ENCODE measurements around the gene GTSE1.

The GTSE1 gene

DNA sequence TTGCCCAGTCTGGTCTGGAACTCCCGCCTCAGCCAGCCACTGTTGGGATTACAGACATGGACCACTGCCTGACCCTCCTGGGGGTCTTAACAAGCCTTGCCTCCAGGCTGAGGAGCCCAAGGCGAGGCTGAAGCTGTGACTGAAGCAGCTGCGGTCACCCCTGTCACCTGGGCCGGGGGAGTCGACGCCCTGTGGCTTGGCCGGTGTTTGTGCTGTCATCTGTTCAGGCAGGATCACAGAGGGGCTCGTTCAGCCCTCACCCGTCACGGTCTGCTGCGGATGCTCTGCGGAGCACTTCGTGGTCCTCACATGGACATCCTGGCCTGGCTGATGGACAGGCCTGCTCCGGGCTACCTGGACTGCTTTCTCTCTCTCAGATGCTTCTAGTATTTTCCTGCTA lies 62.7 kb downstream of the GTSE1 start:
- no peak overlapping the region for H3K27ac ChIP-seq
- TF ChIP-seq ZFX (IDR thresholded peaks at IDR 0.05; ENCODE audit: borderline replicate concordance) (no peak), CTCF (IDR thresholded peaks at IDR 0.05) (no peak)

DNA sequence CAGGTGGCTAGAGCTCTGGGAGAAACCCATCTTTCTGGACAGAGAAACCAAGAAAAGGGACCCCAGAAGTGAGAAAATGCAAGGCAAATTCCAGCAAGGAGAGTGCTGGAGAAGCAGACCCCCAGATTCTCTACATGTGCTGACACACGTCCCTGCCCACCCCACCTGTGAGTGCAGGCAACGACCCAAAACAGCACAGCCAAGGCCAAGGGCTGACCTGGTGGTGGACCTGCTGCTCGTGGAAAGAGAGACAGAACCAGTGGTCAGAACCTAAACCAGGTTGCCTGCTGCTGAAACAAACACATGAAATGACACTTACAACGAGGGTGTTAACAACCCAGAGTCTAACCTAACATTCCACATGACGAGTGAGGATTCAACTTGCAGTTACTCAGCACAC lies 63.4 kb downstream of the GTSE1 start:
- H3K27ac ChIP-seq, result peak overlapping the region; percentile 31
- TF ChIP-seq CTCF (IDR thresholded peaks at IDR 0.05) (no peak), ZFX (IDR thresholded peaks at IDR 0.05; ENCODE audit: borderline replicate concordance) (no peak)

DNA sequence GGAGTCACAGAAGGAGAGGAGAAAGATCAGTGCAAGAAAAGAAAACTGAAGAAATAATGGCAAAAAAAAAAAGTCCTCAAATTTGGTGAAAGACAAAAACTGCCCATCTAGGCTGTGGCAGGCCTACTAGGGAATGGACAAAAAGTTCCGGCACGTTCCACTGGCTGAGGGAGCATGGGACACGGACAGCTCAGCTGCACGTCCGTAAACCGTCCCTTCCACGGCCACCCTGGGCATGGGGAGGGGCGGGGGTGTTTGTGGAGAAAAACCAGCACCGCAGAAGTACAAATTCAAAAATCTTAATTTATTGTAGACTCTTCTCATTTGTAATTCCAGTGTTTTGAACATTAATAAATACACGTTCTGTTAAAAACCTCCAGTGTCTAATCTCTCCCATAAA lies 64.2 kb downstream of the GTSE1 start:
- TF ChIP-seq ZFX (IDR thresholded peaks at IDR 0.05; ENCODE audit: borderline replicate concordance), result no peak
- TF ChIP-seq CTCF (IDR thresholded peaks at IDR 0.05), result no peak
- peak overlapping the region; percentile 31 for H3K27ac ChIP-seq

DNA sequence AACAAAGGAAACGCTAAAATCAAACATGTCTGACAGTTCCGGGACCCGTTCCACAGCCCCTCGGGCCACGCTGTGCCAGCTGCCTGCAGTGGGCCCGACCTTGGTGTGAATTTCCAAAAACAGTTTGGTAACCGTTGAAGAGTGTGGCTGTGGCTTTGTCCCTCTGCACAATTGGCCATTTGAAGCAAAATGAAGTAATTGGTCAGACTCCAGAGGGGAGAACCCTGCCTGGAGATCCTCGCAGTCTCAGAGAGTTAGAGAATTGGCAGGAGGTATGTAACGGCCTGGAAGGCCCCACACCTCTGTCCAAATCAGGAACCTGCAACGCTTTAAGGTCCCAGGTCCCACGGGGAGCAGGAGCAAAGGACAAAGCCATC lies 65.1 kb downstream of the GTSE1 start:
- peak overlapping the region; percentile 31 for H3K27ac ChIP-seq
- no peak for TF ChIP-seq CTCF (IDR thresholded peaks at IDR 0.05)
- TF ChIP-seq ZFX (IDR thresholded peaks at IDR 0.05; ENCODE audit: borderline replicate concordance), result no peak

- peak overlapping the region; percentile 31 for H3K27ac ChIP-seq
- no peak for TF ChIP-seq CTCF (IDR thresholded peaks at IDR 0.05)
- no peak for TF ChIP-seq ZFX (IDR thresholded peaks at IDR 0.05; ENCODE audit: borderline replicate concordance)
Observed at GRCh38 chr22:46362203-46362933, 65.7 kb downstream of the GTSE1 start.

GRCh38 chr22:46362934-46363515 lies 66.4 kb downstream of the GTSE1 start:
- no peak overlapping the region for H3K27ac ChIP-seq
- TF ChIP-seq ZFX (IDR thresholded peaks at IDR 0.05; ENCODE audit: borderline replicate concordance), result no peak
- TF ChIP-seq CTCF (IDR thresholded peaks at IDR 0.05), result no peak

DNA sequence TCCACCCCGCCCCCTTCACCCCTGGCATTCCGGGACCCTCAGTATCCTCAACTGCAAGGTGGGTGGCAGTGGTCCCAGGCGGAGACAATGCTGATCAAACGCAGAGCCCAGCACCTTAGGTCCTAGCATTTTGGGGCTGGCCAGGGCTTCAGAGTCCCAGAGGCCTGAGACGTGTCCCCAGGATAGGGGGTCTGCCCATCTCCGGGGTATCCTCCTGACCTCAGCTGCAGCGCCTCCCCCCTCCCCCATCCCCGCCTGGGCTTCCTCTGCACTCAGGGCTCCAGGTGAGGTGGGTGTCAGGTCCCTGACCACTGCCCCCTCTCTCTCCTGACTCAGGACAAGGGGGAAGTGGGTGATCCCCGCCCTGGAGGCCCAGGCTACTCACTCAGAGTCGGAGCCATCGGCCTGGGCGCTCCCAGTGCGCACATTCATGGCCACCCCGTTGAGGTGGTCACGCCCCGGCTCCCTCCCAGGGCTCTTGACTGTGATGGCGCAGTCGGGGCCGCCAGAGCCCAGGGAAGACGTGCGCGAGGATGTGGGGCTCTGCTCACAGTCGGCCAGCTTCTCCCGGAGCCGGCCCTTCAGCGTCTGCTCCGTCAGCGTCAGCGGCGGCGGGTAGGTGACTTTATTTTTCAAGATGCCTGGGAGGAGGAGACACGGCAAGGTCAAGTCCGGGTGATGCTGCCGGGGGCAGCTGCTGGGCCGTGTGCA lies 67.1 kb downstream of the GTSE1 start:
- no peak overlapping the region for H3K27ac ChIP-seq
- TF ChIP-seq ZFX (IDR thresholded peaks at IDR 0.05; ENCODE audit: borderline replicate concordance) (no peak), CTCF (IDR thresholded peaks at IDR 0.05) (no peak)
